HG03097 (cell line): ENCODE measurements around the gene TMEM248.
"Not testable (repeated sequence)": the region's sequence is repeated elsewhere in the genome, so short reads cannot be mapped to it uniquely, and the experiment has no call there.

Experiments
- ATAC-seq: cut with Tn5 transposase; IDR thresholded peaks from one replicate; pipeline ENCODE4 v1.9.1; 2021; ENCODE audit not compliant: unreplicated experiment, low FRiP score

Gene TMEM248

GRCh38 chr7:66948480-66949109, 27.6 kb downstream of the TMEM248 start:
- ATAC-seq = no peak

GRCh38 chr7:66950311-66950710, 29.3 kb downstream of the TMEM248 start:
- ATAC-seq = no peak

GRCh38 chr7:66950763-66951162, 29.7 kb downstream of the TMEM248 start:
- no peak for ATAC-seq

- no peak for ATAC-seq
Measured at GRCh38 chr7:66952343-66953043, 31.5 kb downstream of the TMEM248 start.

GRCh38 chr7:66953044-66953427, 32.0 kb downstream of the TMEM248 start:
- no peak for ATAC-seq

GRCh38 chr7:66957595-66958290, 36.7 kb downstream of the TMEM248 start:
- no peak for ATAC-seq

GRCh38 chr7:66958538-66959350, 37.7 kb downstream of the TMEM248 start:
- no peak for ATAC-seq

- no peak for ATAC-seq
Measured at GRCh38 chr7:66960192-66960591, 39.2 kb downstream of the TMEM248 start.

GRCh38 chr7:66961096-66961495, 40.1 kb downstream of the TMEM248 start:
- ATAC-seq = no peak

GRCh38 chr7:66964411-66964810, 43.4 kb downstream of the TMEM248 start:
- no peak for ATAC-seq

- ATAC-seq = no peak
Measured at GRCh38 chr7:66967029-66967428, 46.0 kb downstream of the TMEM248 start.

GRCh38 chr7:66969001-66969400, 48.0 kb downstream of the TMEM248 start:
- ATAC-seq = not testable (repeated sequence)

GRCh38 chr7:66970310-66970709, 49.3 kb downstream of the TMEM248 start:
- no peak for ATAC-seq

- ATAC-seq = no peak
Measured at GRCh38 chr7:66974986-66975590, 54.1 kb downstream of the TMEM248 start.

- not testable (repeated sequence) for ATAC-seq
Measured at GRCh38 chr7:66978312-66978711, 57.3 kb downstream of the TMEM248 start.

- not testable (repeated sequence) for ATAC-seq
Measured at GRCh38 chr7:66979013-66979412, 58.0 kb downstream of the TMEM248 start.

GRCh38 chr7:66980336-66980735, 59.3 kb downstream of the TMEM248 start:
- ATAC-seq = not testable (repeated sequence)

- ATAC-seq = not testable (repeated sequence)
Measured at GRCh38 chr7:66989552-66989951, 68.5 kb downstream of the TMEM248 start.

GRCh38 chr7:66994051-66994450, 73.0 kb downstream of the TMEM248 start:
- not testable (repeated sequence) for ATAC-seq

GRCh38 chr7:66994691-66995049, 73.6 kb downstream of the TMEM248 start:
- peak; percentile 31 for ATAC-seq
